GM12891 (cell line): ENCODE measurements around the gene MARCOL.

Experiments used
- DNase-seq: peaks from one replicate; pipeline ENCODE4 v3.0.0; 2011; ENCODE audit warnings: low spot score; ENCODE audit not compliant: insufficient read length
- FAIRE-seq: peaks from 2 replicates; lab custom pipeline; 2011; peaks lifted over from hg19 to GRCh38; lab: Jason Lieb, UNC
- PAX5 ChIP-seq: IDR thresholded peaks from 2 replicates; pipeline ENCODE4 v1.6.1; 2011; ENCODE audit warnings: low read length, moderate library complexity, mild to moderate bottlenecking; ENCODE audit not compliant: insufficient read depth, severe bottlenecking
- POLR2A ChIP-seq: IDR thresholded peaks from 2 replicates; pipeline ENCODE4 v1.6.1; 2011; ENCODE audit warnings: low read depth, low read length, control low read depth
- POLR2AphosphoS5 ChIP-seq: IDR thresholded peaks from 2 replicates; pipeline ENCODE4 v1.6.1; 2011; ENCODE audit warnings: low read depth, low read length, control low read depth
- POU2F2 ChIP-seq: IDR thresholded peaks from 2 replicates; pipeline ENCODE4 v1.6.1; 2011; ENCODE audit warnings: low read depth, mild to moderate bottlenecking, control low read depth, low read length, moderate library complexity
- SPI1 ChIP-seq: IDR thresholded peaks from 2 replicates; pipeline ENCODE4 v1.6.1; 2011; ENCODE audit warnings: low read depth, low read length, control low read depth
- TAF1 ChIP-seq: IDR thresholded peaks from 2 replicates; pipeline ENCODE4 v1.6.1; 2011; ENCODE audit warnings: low read depth, low read length, control low read depth

MARCOL gene

GRCh38 chr5:148214665-148215185 lies 23.6 kb upstream of the MARCOL start:
- TF ChIP-seq POLR2A, result no peak
- DNase-seq, result no peak
- FAIRE-seq, result no peak

- no peak for DNase-seq
- TF ChIP-seq TAF1 (no peak), PAX5 (no peak), POLR2A (no peak), POLR2AphosphoS5 (no peak), POU2F2 (no peak), SPI1 (no peak)
- no peak for FAIRE-seq
Measured at GRCh38 chr5:148221508-148221907, 16.8 kb upstream of the MARCOL start.

- FAIRE-seq (no peak), DNase-seq (no peak)
Measured at GRCh38 chr5:148224117-148224742, 14.1 kb upstream of the MARCOL start.

GRCh38 chr5:148228392-148228984 lies 9.8 kb upstream of the MARCOL start:
- TF ChIP-seq POU2F2 (no peak), POLR2AphosphoS5 (no peak), TAF1 (no peak), PAX5 (no peak), POLR2A (no peak), SPI1 (no peak)
- FAIRE-seq (no peak), DNase-seq (no peak)

More at GRCh38 chr5:148224117-148224742, 14.1 kb upstream of the MARCOL start:
- TF ChIP-seq POLR2A, result no peak
- no peak for TF ChIP-seq TAF1
- no peak for TF ChIP-seq SPI1
- TF ChIP-seq POLR2AphosphoS5, result no peak
- no peak for TF ChIP-seq PAX5
- TF ChIP-seq POU2F2, result no peak

GRCh38 chr5:148229840-148230239 lies 8.5 kb upstream of the MARCOL start:
- DNase-seq (no peak), FAIRE-seq (no peak)
- TF ChIP-seq PAX5, result no peak
- TF ChIP-seq POLR2A, result no peak
- no peak for TF ChIP-seq POLR2AphosphoS5

GRCh38 chr5:148230240-148230639 lies 8.1 kb upstream of the MARCOL start:
- TF ChIP-seq TAF1 (no peak), SPI1 (no peak), POU2F2 (no peak), POLR2A (no peak), PAX5 (no peak), POLR2AphosphoS5 (no peak)
- DNase-seq, result no peak
- no peak for FAIRE-seq

GRCh38 chr5:148237785-148238417 lies 424 bp upstream of the MARCOL start:
- no peak for FAIRE-seq
- no peak for TF ChIP-seq SPI1
- TF ChIP-seq POLR2AphosphoS5, result no peak
- TF ChIP-seq TAF1, result no peak
- no peak for TF ChIP-seq POU2F2
- TF ChIP-seq PAX5, result no peak
- TF ChIP-seq POLR2A, result no peak
- no peak for DNase-seq

GRCh38 chr5:148248894-148249293 lies 10.6 kb downstream of the MARCOL start:
- DNase-seq (no peak), FAIRE-seq (no peak)
- TF ChIP-seq TAF1 (no peak), POU2F2 (no peak), PAX5 (no peak), POLR2A (no peak), POLR2AphosphoS5 (no peak), SPI1 (no peak)

GRCh38 chr5:148255456-148255855 lies 17.1 kb downstream of the MARCOL start:
- no peak for FAIRE-seq
- DNase-seq, result no peak
- TF ChIP-seq POLR2A (no peak), TAF1 (no peak), POLR2AphosphoS5 (no peak), SPI1 (no peak), POU2F2 (no peak), PAX5 (no peak)

GRCh38 chr5:148259288-148259687 lies 21.0 kb downstream of the MARCOL start:
- no peak for FAIRE-seq
- TF ChIP-seq POU2F2 (no peak), PAX5 (no peak), POLR2AphosphoS5 (no peak), POLR2A (no peak), SPI1 (no peak), TAF1 (no peak)

More at GRCh38 chr5:148259288-148259687, 21.0 kb downstream of the MARCOL start:
- no peak for DNase-seq
